ENCODE results near the gene SLC37A1. TPM values are rescaled to one million over a fixed set of nuclear protein-coding genes. Genes with fewer than 3 reads are reported as not detected.
A peak's percentile ranks its signal among the peaks of the same experiment; 100 is the strongest.

SLC37A1 gene
- total and polyA plus RNA-seq, 9 of the 15 experiments (the other 6 are each of a cell fraction or from before 2014, with no cell fraction given) = 0.06 to 3.4 (median 0.40) TPM

DNA sequence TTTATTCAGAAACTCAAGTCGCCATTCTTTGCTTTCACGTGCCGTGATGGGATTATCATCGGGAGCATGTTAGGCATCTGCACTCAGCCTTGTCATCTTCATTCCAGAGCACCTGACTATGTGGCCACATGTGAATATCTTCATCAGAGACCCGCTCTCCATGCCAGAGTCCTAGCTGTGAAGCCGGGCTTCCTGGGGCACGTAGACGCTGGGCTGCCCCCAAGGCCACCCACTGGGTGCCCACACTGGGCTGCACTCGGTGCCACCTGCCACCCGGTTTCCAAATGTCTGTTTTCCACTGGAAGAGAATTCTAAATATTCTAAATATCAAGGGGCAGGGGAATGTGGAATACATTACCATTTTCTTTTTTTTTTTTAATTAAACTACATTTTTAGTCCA is 43.8 kb downstream of the SLC37A1 start:
- ATAC-seq = no peak
- no TSS peak for BruUV-seq (replicated peaks)
- no peaks in the 10 kb centered on the region for H3K36me3 ChIP-seq (ENCODE audit: control insufficient read depth, insufficient read depth, low read length)

More for the DNA sequence above, 43.8 kb downstream of the SLC37A1 start:
- peak overlapping the region; percentile 58; the same call in 1 of the 2 replicates for H2AFZ ChIP-seq (ENCODE audit: low read depth, low read length)
- DNase-seq (ENCODE audit: extremely low read depth in 1 of 4, low spot score in 3 of 4) (no peak), FAIRE-seq (no peak)
- H4K20me1 ChIP-seq (replicated peaks; ENCODE audit: control insufficient read depth, insufficient read depth, low read length) = no peaks in the 10 kb centered on the region
- H3K9me3 ChIP-seq (replicated peaks; ENCODE audit: control insufficient read depth, insufficient read depth, low read depth, low read length) = no peaks in the 10 kb centered on the region
- H3K9ac ChIP-seq (ENCODE audit: insufficient read depth in 1 of 2, low read depth in 2 of 2, low read length in 2 of 2) = no peak overlapping the region
- peaks cover 29 to 32% of the 10 kb centered on the region in 2 experiments for H3K4me1 ChIP-seq (replicated peaks in 1 of 2; ENCODE audit: control insufficient read depth in 2 of 2, insufficient read depth in 2 of 2, low read length in 2 of 2)
- H3K9me1 ChIP-seq (ENCODE audit: control insufficient read depth, insufficient read depth, low read length) = no peaks in the 10 kb centered on the region
- CTCF ChIA-PET (ENCODE audit: low intra/inter-chr PET ratio) = no interaction called here
- no peaks in the 10 kb centered on the region for H3K79me2 ChIP-seq (ENCODE audit: control insufficient read depth, insufficient read depth, low read length)
- intact Hi-C loops (cut with micrococcal nuclease) (no loop called here), in situ Hi-C loops (cut with MboI) (no loop called here)
- POLR2A ChIA-PET = interaction anchor here (0.9 kb wide), 1 partner anchor 13 kb away, joined by 5 read pairs; no protein-coding TSS in a partner anchor
- 35% methylated on average over 10 of the region's 10 CpGs for WGBS (ENCODE audit: insufficient coverage, low coverage, missing lambda C conversion rate)
- no peak overlapping the region for H3K4me2 ChIP-seq (ENCODE audit: insufficient read depth, low read length)
- H3K4me3 ChIP-seq = no peak overlapping the region
- H3K27me3 ChIP-seq (ENCODE audit: control insufficient read depth in 2 of 2, insufficient read depth in 2 of 2, low read length in 2 of 2) = peaks cover 2 to 8% of the 10 kb centered on the region in 2 experiments; a peak in 3 of 5 replicates
- no peak for TF ChIP-seq ZNF57 (CRISPR knock-in tag; IDR thresholded peaks at IDR 0.05)
- TF ChIP-seq TEAD1 (CRISPR knock-in tag; IDR thresholded peaks at IDR 0.05) = no peak
- TF ChIP-seq, protein P1, sequence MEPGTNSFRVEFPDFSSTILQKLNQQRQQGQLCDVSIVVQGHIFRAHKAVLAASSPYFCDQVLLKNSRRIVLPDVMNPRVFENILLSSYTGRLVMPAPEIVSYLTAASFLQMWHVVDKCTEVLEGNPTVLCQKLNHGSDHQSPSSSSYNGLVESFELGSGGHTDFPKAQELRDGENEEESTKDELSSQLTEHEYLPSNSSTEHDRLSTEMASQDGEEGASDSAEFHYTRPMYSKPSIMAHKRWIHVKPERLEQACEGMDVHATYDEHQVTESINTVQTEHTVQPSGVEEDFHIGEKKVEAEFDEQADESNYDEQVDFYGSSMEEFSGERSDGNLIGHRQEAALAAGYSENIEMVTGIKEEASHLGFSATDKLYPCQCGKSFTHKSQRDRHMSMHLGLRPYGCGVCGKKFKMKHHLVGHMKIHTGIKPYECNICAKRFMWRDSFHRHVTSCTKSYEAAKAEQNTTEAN (CRISPR knock-in tag; IDR thresholded peaks at IDR 0.05) = no peak
- TF ChIP-seq MCM2 (IDR thresholded peaks at IDR 0.05; ENCODE audit: low read depth) = no peak
- no peak for TF ChIP-seq HSF4 (CRISPR knock-in tag; IDR thresholded peaks at IDR 0.05; ENCODE audit: borderline replicate concordance)
- TF ChIP-seq, protein P2, sequence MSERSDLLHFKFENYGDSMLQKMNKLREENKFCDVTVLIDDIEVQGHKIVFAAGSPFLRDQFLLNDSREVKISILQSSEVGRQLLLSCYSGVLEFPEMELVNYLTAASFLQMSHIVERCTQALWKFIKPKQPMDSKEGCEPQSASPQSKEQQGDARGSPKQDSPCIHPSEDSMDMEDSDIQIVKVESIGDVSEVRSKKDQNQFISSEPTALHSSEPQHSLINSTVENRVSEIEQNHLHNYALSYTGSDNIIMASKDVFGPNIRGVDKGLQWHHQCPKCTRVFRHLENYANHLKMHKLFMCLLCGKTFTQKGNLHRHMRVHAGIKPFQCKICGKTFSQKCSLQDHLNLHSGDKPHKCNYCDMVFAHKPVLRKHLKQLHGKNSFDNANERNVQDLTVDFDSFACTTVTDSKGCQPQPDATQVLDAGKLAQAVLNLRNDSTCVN (CRISPR knock-in tag; IDR thresholded peaks at IDR 0.05) = no peak
- no peak for TF ChIP-seq NFIX (CRISPR knock-in tag; IDR thresholded peaks at IDR 0.05; ENCODE audit: low read depth)
- no peak for TF ChIP-seq NFYB (IDR thresholded peaks at IDR 0.05; ENCODE audit: extremely low read depth, insufficient read length)
- TF ChIP-seq CBX1 (IDR thresholded peaks at IDR 0.05; ENCODE audit: low read depth) = no peak
- no peak for TF ChIP-seq WHSC1 (IDR thresholded peaks at IDR 0.05; ENCODE audit: low read length)
- no peak overlapping the region for H3K27ac ChIP-seq (ENCODE audit: extremely low read depth, low read depth, low read length)

Data from K562 (cell line).